Measurements from ENCODE around the gene ADAMTS19.

ADAMTS19 gene

DNA sequence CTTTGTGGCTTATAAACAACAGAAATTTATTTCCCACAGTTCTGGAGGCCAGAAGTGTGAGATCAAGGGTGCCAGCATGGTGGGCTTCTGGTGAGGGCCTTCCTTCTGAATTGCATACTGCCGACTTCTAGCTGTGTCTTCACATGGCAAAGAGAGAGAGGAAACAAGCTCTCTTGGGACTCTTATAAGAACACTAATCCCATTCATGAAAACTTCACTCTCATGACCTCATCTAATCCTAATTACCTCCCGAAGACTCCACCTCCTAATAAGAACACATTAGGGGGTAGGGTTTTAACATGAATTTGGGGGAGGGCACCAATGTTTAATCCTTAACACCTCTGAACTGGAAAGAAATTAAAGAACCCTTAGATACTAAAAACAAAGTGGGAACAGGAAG, 211.9 kb downstream of the ADAMTS19 start:
- Histone ChIP-seq H2AK5ac (ENCODE audit: low read length) (no peak overlapping the region), H3K4me3 (ENCODE audit: low read depth, low read length) (no peak overlapping the region), H3K79me1 (ENCODE audit: low read length) (no peaks in the 10 kb centered on the region), H2BK5ac (ENCODE audit: low read depth, low read length, poor library complexity) (no peak overlapping the region), H3K4me2 (ENCODE audit: low read length) (no peak overlapping the region), H4K91ac (ENCODE audit: low read depth, low read length) (no peak overlapping the region), H3K27me3 (ENCODE audit: insufficient read depth, low read length) (no peaks in the 10 kb centered on the region), H3K4me1 (ENCODE audit: control insufficient read depth in 1 of 2, insufficient read depth in 2 of 2, low read length in 2 of 2) (no peaks in the 10 kb centered on the region), H2BK120ac (ENCODE audit: insufficient read depth, low read length, poor library complexity) (no peak overlapping the region), H3K14ac (ENCODE audit: low read length) (no peak overlapping the region), H4K12ac (ENCODE audit: low read depth, low read length) (no peak overlapping the region), H3K9me3 (ENCODE audit: insufficient read depth, low read depth, low read length) (no peaks in the 10 kb centered on the region), H2BK12ac (ENCODE audit: low read length) (no peak overlapping the region), H3K27ac (ENCODE audit: low read depth, low read length) (no peak overlapping the region), H2AFZ (ENCODE audit: insufficient read depth, low read length, poor library complexity) (no peak overlapping the region), H3K79me2 (ENCODE audit: control insufficient read depth, insufficient read depth, low read length, poor library complexity) (no peaks in the 10 kb centered on the region), H4K8ac (ENCODE audit: low read depth, low read length) (no peak overlapping the region), H3K23ac (ENCODE audit: low read length) (no peak overlapping the region), H3K4ac (ENCODE audit: low read depth, low read length) (no peak overlapping the region), H3K36me3 (ENCODE audit: control insufficient read depth in 1 of 2, insufficient read depth in 2 of 2, low read length in 2 of 2) (no peaks in the 10 kb centered on the region), H3K18ac (ENCODE audit: low read length) (no peak overlapping the region), H3K9ac (ENCODE audit: low read length) (no peak overlapping the region)
- no peak for DNase-seq
- no CpG with 5 or more reads among the region's 2 CpGs for WGBS (ENCODE audit: extremely low coverage, insufficient coverage, insufficient read length)

- WGBS (ENCODE audit: extremely low coverage, insufficient coverage, insufficient read length), result no CpG with 5 or more reads among the region's 3 CpGs
Measured at GRCh38 chr5:129679671-129680070, 219.6 kb downstream of the ADAMTS19 start.

DNA sequence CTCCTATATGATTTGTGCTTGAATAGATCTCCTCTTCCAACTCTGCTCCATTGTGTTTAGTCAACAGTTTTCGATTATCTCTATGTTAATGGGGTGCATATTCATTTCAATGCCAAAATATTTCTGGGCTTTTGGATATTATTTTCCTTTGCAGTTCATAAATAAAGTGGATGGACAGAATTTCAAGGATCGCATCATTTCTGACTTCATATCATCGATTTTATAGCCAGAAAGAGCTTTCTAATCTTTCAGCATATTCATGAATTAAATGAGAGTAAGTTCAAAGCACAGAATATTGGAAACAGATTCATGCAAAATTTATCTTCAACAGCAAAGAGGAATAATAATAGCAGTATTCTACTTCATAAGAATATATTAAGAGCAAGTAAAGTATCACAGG, 227.8 kb downstream of the ADAMTS19 start:
- Histone ChIP-seq H4K12ac (ENCODE audit: low read depth, low read length) (no peak overlapping the region), H2AK5ac (ENCODE audit: low read length) (no peak overlapping the region), H3K18ac (ENCODE audit: low read length) (no peak overlapping the region), H3K79me2 (ENCODE audit: control insufficient read depth, insufficient read depth, low read length, poor library complexity) (no peaks in the 10 kb centered on the region), H3K4me2 (ENCODE audit: low read length) (no peak overlapping the region), H3K9me3 (ENCODE audit: insufficient read depth, low read depth, low read length) (no peaks in the 10 kb centered on the region), H4K8ac (ENCODE audit: low read depth, low read length) (no peak overlapping the region), H3K36me3 (ENCODE audit: control insufficient read depth in 1 of 2, insufficient read depth in 2 of 2, low read length in 2 of 2) (no peaks in the 10 kb centered on the region), H2AFZ (ENCODE audit: insufficient read depth, low read length, poor library complexity) (no peak overlapping the region), H2BK5ac (ENCODE audit: low read depth, low read length, poor library complexity) (no peak overlapping the region), H3K4me1 (ENCODE audit: control insufficient read depth in 1 of 2, insufficient read depth in 2 of 2, low read length in 2 of 2) (no peaks in the 10 kb centered on the region), H3K4me3 (ENCODE audit: low read depth, low read length) (no peak overlapping the region), H3K27ac (ENCODE audit: low read depth, low read length) (no peak overlapping the region), H3K27me3 (ENCODE audit: insufficient read depth, low read length) (no peaks in the 10 kb centered on the region), H4K91ac (ENCODE audit: low read depth, low read length) (no peak overlapping the region), H3K79me1 (ENCODE audit: low read length) (no peaks in the 10 kb centered on the region), H3K14ac (ENCODE audit: low read length) (no peak overlapping the region), H3K23ac (ENCODE audit: low read length) (no peak overlapping the region), H3K9ac (ENCODE audit: low read length) (no peak overlapping the region), H2BK12ac (ENCODE audit: low read length) (no peak overlapping the region), H3K4ac (ENCODE audit: low read depth, low read length) (no peak overlapping the region), H2BK120ac (ENCODE audit: insufficient read depth, low read length, poor library complexity) (no peak overlapping the region)
- WGBS (ENCODE audit: extremely low coverage, insufficient coverage, insufficient read length), result no CpG with 5 or more reads among the region's 3 CpGs
- no peak for DNase-seq

More at GRCh38 chr5:129679671-129680070, 219.6 kb downstream of the ADAMTS19 start:
- H3K36me3 ChIP-seq (ENCODE audit: control insufficient read depth in 1 of 2, insufficient read depth in 2 of 2, low read length in 2 of 2), result no peaks in the 10 kb centered on the region
- H2BK5ac ChIP-seq (ENCODE audit: low read depth, low read length, poor library complexity), result no peak overlapping the region
- H3K4me2 ChIP-seq (ENCODE audit: low read length), result no peak overlapping the region
- no peak overlapping the region for H4K8ac ChIP-seq (ENCODE audit: low read depth, low read length)
- no peaks in the 10 kb centered on the region for H3K27me3 ChIP-seq (ENCODE audit: insufficient read depth, low read length)
- H3K14ac ChIP-seq (ENCODE audit: low read length), result no peak overlapping the region
- H3K79me2 ChIP-seq (ENCODE audit: control insufficient read depth, insufficient read depth, low read length, poor library complexity), result no peaks in the 10 kb centered on the region
- no peak overlapping the region for H4K91ac ChIP-seq (ENCODE audit: low read depth, low read length)
- no peak overlapping the region for H3K4ac ChIP-seq (ENCODE audit: low read depth, low read length)
- no peaks in the 10 kb centered on the region for H3K79me1 ChIP-seq (ENCODE audit: low read length)
- no peak overlapping the region for H4K12ac ChIP-seq (ENCODE audit: low read depth, low read length)
- DNase-seq, result no peak
- H3K9ac ChIP-seq (ENCODE audit: low read length), result no peak overlapping the region
- no peaks in the 10 kb centered on the region for H3K9me3 ChIP-seq (ENCODE audit: insufficient read depth, low read depth, low read length)
- H3K18ac ChIP-seq (ENCODE audit: low read length), result no peak overlapping the region
- no peak overlapping the region for H3K4me3 ChIP-seq (ENCODE audit: low read depth, low read length)
- no peak overlapping the region for H2BK12ac ChIP-seq (ENCODE audit: low read length)
- H3K4me1 ChIP-seq (ENCODE audit: control insufficient read depth in 1 of 2, insufficient read depth in 2 of 2, low read length in 2 of 2), result no peaks in the 10 kb centered on the region
- H2AK5ac ChIP-seq (ENCODE audit: low read length), result no peak overlapping the region
- H2BK120ac ChIP-seq (ENCODE audit: insufficient read depth, low read length, poor library complexity), result no peak overlapping the region
- no peak overlapping the region for H3K23ac ChIP-seq (ENCODE audit: low read length)
- no peak overlapping the region for H2AFZ ChIP-seq (ENCODE audit: insufficient read depth, low read length, poor library complexity)
- H3K27ac ChIP-seq (ENCODE audit: low read depth, low read length), result no peak overlapping the region

GRCh38 chr5:129689045-129689444, 228.9 kb downstream of the ADAMTS19 start:
- H2BK120ac ChIP-seq (ENCODE audit: insufficient read depth, low read length, poor library complexity), result no peak overlapping the region
- no peaks in the 10 kb centered on the region for H3K27me3 ChIP-seq (ENCODE audit: insufficient read depth, low read length)
- H3K9me3 ChIP-seq (ENCODE audit: insufficient read depth, low read depth, low read length), result no peaks in the 10 kb centered on the region
- no peak overlapping the region for H4K91ac ChIP-seq (ENCODE audit: low read depth, low read length)
- DNase-seq, result no peak
- no peaks in the 10 kb centered on the region for H3K79me2 ChIP-seq (ENCODE audit: control insufficient read depth, insufficient read depth, low read length, poor library complexity)
- H3K4me3 ChIP-seq (ENCODE audit: low read depth, low read length), result no peak overlapping the region
- H3K23ac ChIP-seq (ENCODE audit: low read length), result no peak overlapping the region
- no peak overlapping the region for H2BK12ac ChIP-seq (ENCODE audit: low read length)
- H3K4me2 ChIP-seq (ENCODE audit: low read length), result no peak overlapping the region
- no peak overlapping the region for H3K18ac ChIP-seq (ENCODE audit: low read length)
- H2AFZ ChIP-seq (ENCODE audit: insufficient read depth, low read length, poor library complexity), result no peak overlapping the region
- H3K79me1 ChIP-seq (ENCODE audit: low read length), result no peaks in the 10 kb centered on the region
- no peak overlapping the region for H3K27ac ChIP-seq (ENCODE audit: low read depth, low read length)
- no peak overlapping the region for H3K4ac ChIP-seq (ENCODE audit: low read depth, low read length)
- no peaks in the 10 kb centered on the region for H3K36me3 ChIP-seq (ENCODE audit: control insufficient read depth in 1 of 2, insufficient read depth in 2 of 2, low read length in 2 of 2)
- no peak overlapping the region for H4K12ac ChIP-seq (ENCODE audit: low read depth, low read length)
- no peak overlapping the region for H3K14ac ChIP-seq (ENCODE audit: low read length)
- no peaks in the 10 kb centered on the region for H3K4me1 ChIP-seq (ENCODE audit: control insufficient read depth in 1 of 2, insufficient read depth in 2 of 2, low read length in 2 of 2)
- no peak overlapping the region for H2AK5ac ChIP-seq (ENCODE audit: low read length)
- H4K8ac ChIP-seq (ENCODE audit: low read depth, low read length), result no peak overlapping the region
- H3K9ac ChIP-seq (ENCODE audit: low read length), result no peak overlapping the region
- H2BK5ac ChIP-seq (ENCODE audit: low read depth, low read length, poor library complexity), result no peak overlapping the region

Measured in trophoblast cell (in vitro differentiated cells and primary cell).